ENCODE measurements around the gene NDUFB6.
A peak's percentile ranks its signal among the peaks of the same experiment; 100 is the strongest.

NDUFB6 gene

GRCh38 chr9:32526041-32526706, 46.8 kb downstream of the NDUFB6 start, which contains the start of gene RIGI:
Gene RIGI, minus strand, starts transcription at chr9:32526196. Its CDS starts 30 bp downstream, at chr9:32526166.
- peak within 1 kb of the TSS; percentile 82 for H3K27ac ChIP-seq
- TF ChIP-seq, protein P1, sequence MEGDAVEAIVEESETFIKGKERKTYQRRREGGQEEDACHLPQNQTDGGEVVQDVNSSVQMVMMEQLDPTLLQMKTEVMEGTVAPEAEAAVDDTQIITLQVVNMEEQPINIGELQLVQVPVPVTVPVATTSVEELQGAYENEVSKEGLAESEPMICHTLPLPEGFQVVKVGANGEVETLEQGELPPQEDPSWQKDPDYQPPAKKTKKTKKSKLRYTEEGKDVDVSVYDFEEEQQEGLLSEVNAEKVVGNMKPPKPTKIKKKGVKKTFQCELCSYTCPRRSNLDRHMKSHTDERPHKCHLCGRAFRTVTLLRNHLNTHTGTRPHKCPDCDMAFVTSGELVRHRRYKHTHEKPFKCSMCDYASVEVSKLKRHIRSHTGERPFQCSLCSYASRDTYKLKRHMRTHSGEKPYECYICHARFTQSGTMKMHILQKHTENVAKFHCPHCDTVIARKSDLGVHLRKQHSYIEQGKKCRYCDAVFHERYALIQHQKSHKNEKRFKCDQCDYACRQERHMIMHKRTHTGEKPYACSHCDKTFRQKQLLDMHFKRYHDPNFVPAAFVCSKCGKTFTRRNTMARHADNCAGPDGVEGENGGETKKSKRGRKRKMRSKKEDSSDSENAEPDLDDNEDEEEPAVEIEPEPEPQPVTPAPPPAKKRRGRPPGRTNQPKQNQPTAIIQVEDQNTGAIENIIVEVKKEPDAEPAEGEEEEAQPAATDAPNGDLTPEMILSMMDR (conservative IDR thresholded peaks at IDR 0.05), result peak; percentile 84

DNA sequence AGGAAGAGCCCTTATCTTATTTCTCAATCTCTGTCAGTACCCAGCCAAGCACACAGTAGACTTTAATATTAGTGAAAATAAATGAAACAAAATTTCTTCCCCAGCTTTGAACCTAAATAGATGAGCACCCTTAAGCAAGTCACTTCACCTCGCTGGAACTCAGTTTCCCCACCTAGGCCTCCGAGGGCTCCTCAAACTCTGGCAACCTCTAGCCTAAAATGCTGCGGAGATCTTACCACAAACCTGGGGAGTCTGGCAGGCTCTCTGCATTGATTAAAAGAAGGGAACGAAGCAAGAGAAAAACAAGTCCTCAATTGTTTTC, 47.3 kb downstream of the NDUFB6 start:
- TF ChIP-seq, protein P1 (conservative IDR thresholded peaks at IDR 0.05), result no peak
- H3K27ac ChIP-seq, result peak overlapping the region; percentile 82

GRCh38 chr9:32524892-32525708, 47.9 kb downstream of the NDUFB6 start:
- TF ChIP-seq, protein P1 (conservative IDR thresholded peaks at IDR 0.05), result no peak; the same call in 1 of the 2 replicates
- peak overlapping the region; percentile 82 for H3K27ac ChIP-seq

DNA sequence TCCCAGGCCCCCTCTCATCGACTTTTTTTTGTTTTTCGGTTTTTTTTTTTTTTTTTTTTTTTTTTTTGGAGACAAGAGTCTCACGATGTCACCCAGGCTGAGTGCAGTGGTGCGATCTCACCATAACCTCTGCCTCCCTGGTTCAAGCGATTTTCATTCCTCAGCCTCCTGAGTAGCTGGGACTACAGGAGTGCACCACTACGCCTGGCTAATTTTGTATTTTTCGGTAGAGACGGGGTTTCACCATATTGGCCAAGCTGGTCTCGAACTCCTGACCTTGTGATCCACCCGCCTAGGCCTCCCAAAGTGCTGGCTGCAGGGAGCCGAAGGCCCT, 48.4 kb downstream of the NDUFB6 start:
- peak overlapping the region; percentile 82 for H3K27ac ChIP-seq

- H3K27ac ChIP-seq, result no peak overlapping the region
- TF ChIP-seq, protein P1 (conservative IDR thresholded peaks at IDR 0.05), result no peak
Measured at GRCh38 chr9:32523910-32524309, 49.0 kb downstream of the NDUFB6 start.

DNA sequence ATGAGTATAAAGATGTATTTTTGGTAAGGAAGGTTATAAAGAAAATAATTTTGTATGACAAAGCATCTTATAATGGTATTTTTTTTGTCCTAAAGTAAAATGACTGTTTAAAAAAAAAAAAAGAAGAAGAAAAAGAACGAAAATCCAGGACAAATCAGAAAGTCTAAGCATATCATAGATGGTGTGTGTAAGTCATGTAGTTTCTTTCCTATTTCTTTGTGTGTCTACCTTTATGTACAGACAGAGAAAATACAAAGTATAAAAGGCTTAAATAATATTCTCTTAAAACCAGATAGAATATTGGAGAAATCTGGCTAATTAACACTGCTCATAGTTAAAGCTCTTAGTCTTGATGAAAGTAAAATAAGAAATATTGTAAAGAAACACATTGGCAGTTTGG, 54.7 kb downstream of the NDUFB6 start:
- no peak overlapping the region for H3K27ac ChIP-seq
- TF ChIP-seq, protein P1 (conservative IDR thresholded peaks at IDR 0.05), result no peak

DNA sequence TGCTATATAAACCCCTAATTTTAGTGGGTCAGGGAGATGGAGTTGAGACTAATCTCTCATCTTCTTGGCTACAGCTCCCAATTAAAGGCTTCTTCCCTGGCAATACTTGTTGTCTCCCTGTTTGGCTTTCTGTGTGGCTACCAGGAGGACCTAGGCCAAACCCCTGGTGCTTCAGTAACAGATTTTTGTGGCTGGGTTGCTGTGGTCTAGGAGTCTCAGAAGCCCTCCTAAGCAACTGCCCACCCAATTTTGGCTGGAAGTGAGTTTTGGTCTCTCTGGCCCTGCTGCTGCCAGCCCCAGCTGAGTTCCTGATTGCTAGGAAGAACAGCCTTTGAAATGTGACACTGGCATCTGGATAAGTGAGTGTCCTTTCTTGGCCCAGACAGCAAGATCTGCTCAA, 56.7 kb downstream of the NDUFB6 start:
- TF ChIP-seq, protein P1 (conservative IDR thresholded peaks at IDR 0.05), result no peak
- no peak overlapping the region for H3K27ac ChIP-seq

- H3K27ac ChIP-seq, result no peak overlapping the region
- TF ChIP-seq, protein P1 (conservative IDR thresholded peaks at IDR 0.05), result no peak
Measured at GRCh38 chr9:32508728-32509127, 64.2 kb downstream of the NDUFB6 start.
